Forelimb muscle (tissue), 1 donor: ENCODE data around the gene STX12. TPM values are rescaled to one million over a fixed set of nuclear protein-coding genes. Genes with fewer than 3 reads are reported as not detected.
A peak's percentile ranks its signal among the peaks of the same experiment; 100 is the strongest.
"Not testable (repeated sequence)": the region's sequence is repeated elsewhere in the genome, so short reads cannot be mapped to it uniquely, and the experiment has no call there.

Source experiments
- DNase-seq: peaks from one replicate; pipeline ENCODE4 v3.0.0-alpha.2; 2013; ENCODE audit warnings: low read depth
- polyA plus RNA-seq: library from polyadenylated mRNA; unstranded; fragments of 120-200 nt; gene quantifications from one replicate; pipeline ENCODE4 v1.2.1, GENCODE V29; 2013; ENCODE audit not compliant: insufficient read length

STX12 gene
- polyA plus RNA-seq, 1 donor, result 30.7 TPM

- DNase-seq, result not testable (repeated sequence)
Observed at GRCh38 chr1:27775336-27775735, 2.3 kb downstream of the STX12 start.

GRCh38 chr1:27776276-27776675, 3.3 kb downstream of the STX12 start:
- not testable (repeated sequence) for DNase-seq

- no peak for DNase-seq
Observed at GRCh38 chr1:27778056-27778455, 5.0 kb downstream of the STX12 start.

- DNase-seq, result no peak
Observed at GRCh38 chr1:27779122-27779521, 6.1 kb downstream of the STX12 start.

- no peak for DNase-seq
Observed at GRCh38 chr1:27782950-27783349, 9.9 kb downstream of the STX12 start.

- DNase-seq, result no peak
Observed at GRCh38 chr1:27784700-27785099, 11.7 kb downstream of the STX12 start.

- DNase-seq, result no peak
Observed at GRCh38 chr1:27785781-27786455, 12.9 kb downstream of the STX12 start.

- DNase-seq, result no peak
Observed at GRCh38 chr1:27787895-27788294, 14.9 kb downstream of the STX12 start.

- no peak for DNase-seq
Observed at GRCh38 chr1:27789540-27790041, 16.6 kb downstream of the STX12 start.

- DNase-seq, result not testable (repeated sequence)
Observed at GRCh38 chr1:27790270-27790669, 17.3 kb downstream of the STX12 start.

- DNase-seq, result no peak
Observed at GRCh38 chr1:27795601-27796000, 22.6 kb downstream of the STX12 start.

- DNase-seq, result no peak
Observed at GRCh38 chr1:27804791-27805190, 31.8 kb downstream of the STX12 start.

- DNase-seq, result no peak
Observed at GRCh38 chr1:27806758-27807157, 33.7 kb downstream of the STX12 start.

GRCh38 chr1:27807385-27807784, 34.4 kb downstream of the STX12 start:
- DNase-seq, result no peak

GRCh38 chr1:27808131-27808530, 35.1 kb downstream of the STX12 start:
- DNase-seq, result not testable (repeated sequence)

GRCh38 chr1:27809883-27810282, 36.9 kb downstream of the STX12 start:
- DNase-seq, result no peak

- no peak for DNase-seq
Observed at GRCh38 chr1:27811741-27812500, 38.9 kb downstream of the STX12 start.

- DNase-seq, result peak; percentile 2
Observed at GRCh38 chr1:27816921-27817630, 44.1 kb downstream of the STX12 start.

GRCh38 chr1:27821761-27822315, 48.8 kb downstream of the STX12 start:
- no peak for DNase-seq

GRCh38 chr1:27823784-27824183, 50.8 kb downstream of the STX12 start:
- no peak for DNase-seq

- no peak for DNase-seq
Observed at GRCh38 chr1:27824411-27824810, 51.4 kb downstream of the STX12 start.

- DNase-seq, result not testable (repeated sequence)
Observed at GRCh38 chr1:27829339-27829960, 56.4 kb downstream of the STX12 start.
